ENCODE results near the gene PCBP3.

The PCBP3 gene

GRCh38 chr21:45893740-45894449 is 250.4 kb downstream of the PCBP3 start:
- DNase-seq: no peak
- Histone ChIP-seq H3K23ac (ENCODE audit: low read length in 2 of 2) (no peak overlapping the region), H2BK12ac (ENCODE audit: low read length in 2 of 2) (peak overlapping the region in 1 of 2 experiments; percentile 34), H3K27ac (ENCODE audit: low read length, poor library complexity, severe bottlenecking) (no peak overlapping the region), H3K18ac (ENCODE audit: low read depth in 1 of 2, low read length in 2 of 2) (peak overlapping the region; percentile 18 to 62), H3K4me3 (ENCODE audit: insufficient read depth in 1 of 2, low read depth in 1 of 2, low read length in 2 of 2) (peak overlapping the region in 1 of 2 experiments; percentile 1), H3K36me3 (ENCODE audit: control insufficient read depth in 1 of 2, insufficient read depth in 2 of 2, low read depth in 1 of 2, low read length in 2 of 2) (peaks cover 7 to 8% of the 10 kb centered on the region in 2 experiments), H3K9ac (ENCODE audit: low read length) (peak overlapping the region; percentile 10), H2BK5ac (ENCODE audit: low read depth, low read length, poor library complexity, severe bottlenecking) (no peak overlapping the region), H3K27me3 (ENCODE audit: control insufficient read depth in 1 of 2, insufficient read depth in 1 of 2, low read length in 2 of 2) (peaks cover 3 to 20% of the 10 kb centered on the region in 2 experiments), H3K14ac (ENCODE audit: low read length in 2 of 2) (peak overlapping the region in 1 of 2 experiments; percentile 14), H2BK15ac (ENCODE audit: low read depth, poor library complexity, severe bottlenecking) (no peak overlapping the region), H2BK120ac (ENCODE audit: low read depth, low read length) (no peak overlapping the region), H2AK5ac (ENCODE audit: low read length, severe bottlenecking) (no peak overlapping the region), H4K8ac (ENCODE audit: low read length) (no peak overlapping the region), H3K4ac (ENCODE audit: low read depth in 1 of 2, low read length in 2 of 2) (no peak overlapping the region), H3K4me2 (ENCODE audit: low read length, poor library complexity, severe bottlenecking) (no peak overlapping the region), H2AFZ (ENCODE audit: low read depth, low read length) (no peak overlapping the region), H4K91ac (ENCODE audit: low read length) (peak overlapping the region; percentile 52), H3K4me1 (ENCODE audit: control insufficient read depth, insufficient read depth, low read depth, low read length) (peaks cover 17% of the 10 kb centered on the region), H3K79me1 (replicated peaks; ENCODE audit: low read length, poor library complexity, severe bottlenecking) (no peaks in the 10 kb centered on the region), H3K9me3 (ENCODE audit: control insufficient read depth, low read length) (no peaks in the 10 kb centered on the region)
- WGBS: 85% methylated on average over 16 of the region's 16 CpGs

GRCh38 chr21:45894450-45894825 is 250.9 kb downstream of the PCBP3 start:
- peaks cover 18% of the 10 kb centered on the region for H3K4me1 ChIP-seq (ENCODE audit: control insufficient read depth, insufficient read depth, low read depth, low read length)
- no peak overlapping the region for H3K27ac ChIP-seq (ENCODE audit: low read length, poor library complexity, severe bottlenecking)
- peaks cover 7 to 8% of the 10 kb centered on the region in 2 experiments for H3K36me3 ChIP-seq (ENCODE audit: control insufficient read depth in 1 of 2, insufficient read depth in 2 of 2, low read depth in 1 of 2, low read length in 2 of 2)
- no peak overlapping the region for H3K23ac ChIP-seq (ENCODE audit: low read length in 2 of 2)
- H2BK15ac ChIP-seq (ENCODE audit: low read depth, poor library complexity, severe bottlenecking): no peak overlapping the region
- no peak overlapping the region for H3K4ac ChIP-seq (ENCODE audit: low read depth in 1 of 2, low read length in 2 of 2)
- no peak overlapping the region for H2AFZ ChIP-seq (ENCODE audit: low read depth, low read length)
- H3K4me3 ChIP-seq (ENCODE audit: insufficient read depth in 1 of 2, low read depth in 1 of 2, low read length in 2 of 2): peak overlapping the region in 1 of 2 experiments; percentile 24
- 33% methylated on average over 9 of the region's 9 CpGs for WGBS
- H3K27me3 ChIP-seq (ENCODE audit: control insufficient read depth in 1 of 2, insufficient read depth in 1 of 2, low read length in 2 of 2): peaks cover 3 to 17% of the 10 kb centered on the region in 2 experiments
- H3K14ac ChIP-seq (ENCODE audit: low read length in 2 of 2): no peak overlapping the region
- no peak overlapping the region for H2AK5ac ChIP-seq (ENCODE audit: low read length, severe bottlenecking)
- H4K91ac ChIP-seq (ENCODE audit: low read length): no peak overlapping the region
- no peak overlapping the region for H2BK120ac ChIP-seq (ENCODE audit: low read depth, low read length)
- H3K9me3 ChIP-seq (ENCODE audit: control insufficient read depth, low read length): no peaks in the 10 kb centered on the region
- no peak overlapping the region for H2BK12ac ChIP-seq (ENCODE audit: low read length in 2 of 2)
- H3K9ac ChIP-seq (ENCODE audit: low read length): peak overlapping the region; percentile 44
- H3K4me2 ChIP-seq (ENCODE audit: low read length, poor library complexity, severe bottlenecking): no peak overlapping the region
- H4K8ac ChIP-seq (ENCODE audit: low read length): no peak overlapping the region
- peak overlapping the region in 1 of 2 experiments; percentile 18 for H3K18ac ChIP-seq (ENCODE audit: low read depth in 1 of 2, low read length in 2 of 2)
- H3K79me1 ChIP-seq (replicated peaks; ENCODE audit: low read length, poor library complexity, severe bottlenecking): no peaks in the 10 kb centered on the region
- peak; percentile 79 for DNase-seq
- H2BK5ac ChIP-seq (ENCODE audit: low read depth, low read length, poor library complexity, severe bottlenecking): no peak overlapping the region

DNA sequence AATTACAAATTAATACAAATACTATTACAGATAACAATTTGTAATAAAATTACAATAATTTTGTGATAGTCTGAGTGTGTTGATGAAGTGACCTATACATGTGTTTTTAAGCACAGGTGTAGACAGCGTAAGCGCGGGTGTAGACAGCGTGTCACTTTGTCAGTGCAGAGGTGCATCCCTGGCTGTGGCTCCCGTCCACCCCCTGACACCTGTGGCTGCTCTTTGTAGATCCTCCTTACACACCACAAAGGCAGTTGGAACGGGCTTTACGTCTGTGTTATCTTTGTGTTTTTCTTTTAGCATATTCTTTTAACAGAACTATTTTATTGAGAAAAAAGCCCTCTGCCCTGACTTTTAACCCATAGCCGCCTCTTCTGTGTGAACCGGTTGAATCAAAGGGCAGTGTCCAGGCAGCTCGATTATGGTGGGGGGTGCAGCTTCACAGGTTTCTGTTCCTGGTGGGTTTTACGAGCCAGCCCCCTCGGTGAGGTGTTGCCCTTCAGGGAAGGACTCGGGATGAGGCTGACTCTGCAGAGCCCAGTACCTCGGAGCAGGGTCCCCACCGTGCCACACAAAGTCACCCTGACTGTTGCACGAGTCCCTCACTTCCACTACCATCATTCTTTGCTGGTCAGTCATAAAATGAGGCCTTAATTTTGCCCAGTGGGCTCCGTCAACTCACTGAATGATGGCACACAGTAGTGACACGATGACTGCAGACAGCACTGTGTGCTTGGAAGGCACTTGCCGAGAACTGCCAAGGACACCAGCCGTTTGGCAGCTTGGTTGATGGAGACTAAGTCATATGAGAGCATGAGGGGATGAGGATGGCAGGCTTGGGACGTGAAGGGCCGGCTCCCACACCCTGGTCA is 251.6 kb downstream of the PCBP3 start:
- Histone ChIP-seq H2BK12ac (ENCODE audit: low read length in 2 of 2) (no peak overlapping the region), H3K23ac (ENCODE audit: low read length in 2 of 2) (no peak overlapping the region), H3K9me3 (ENCODE audit: control insufficient read depth, low read length) (no peaks in the 10 kb centered on the region), H2BK5ac (ENCODE audit: low read depth, low read length, poor library complexity, severe bottlenecking) (no peak overlapping the region), H2BK120ac (ENCODE audit: low read depth, low read length) (no peak overlapping the region), H2AK5ac (ENCODE audit: low read length, severe bottlenecking) (no peak overlapping the region), H3K27ac (ENCODE audit: low read length, poor library complexity, severe bottlenecking) (no peak overlapping the region), H3K4me2 (ENCODE audit: low read length, poor library complexity, severe bottlenecking) (no peak overlapping the region), H2BK15ac (ENCODE audit: low read depth, poor library complexity, severe bottlenecking) (no peak overlapping the region), H4K91ac (ENCODE audit: low read length) (no peak overlapping the region), H3K18ac (ENCODE audit: low read depth in 1 of 2, low read length in 2 of 2) (no peak overlapping the region), H3K4me3 (ENCODE audit: insufficient read depth in 1 of 2, low read depth in 1 of 2, low read length in 2 of 2) (no peak overlapping the region), H3K79me1 (replicated peaks; ENCODE audit: low read length, poor library complexity, severe bottlenecking) (no peaks in the 10 kb centered on the region), H3K4ac (ENCODE audit: low read depth in 1 of 2, low read length in 2 of 2) (no peak overlapping the region), H3K27me3 (ENCODE audit: control insufficient read depth in 1 of 2, insufficient read depth in 1 of 2, low read length in 2 of 2) (peaks cover 0 to 12% of the 10 kb centered on the region in 2 experiments), H2AFZ (ENCODE audit: low read depth, low read length) (no peak overlapping the region), H4K8ac (ENCODE audit: low read length) (no peak overlapping the region), H3K14ac (ENCODE audit: low read length in 2 of 2) (no peak overlapping the region), H3K4me1 (ENCODE audit: control insufficient read depth, insufficient read depth, low read depth, low read length) (peaks cover 22% of the 10 kb centered on the region), H3K9ac (ENCODE audit: low read length) (peak overlapping the region; percentile 44), H3K36me3 (ENCODE audit: control insufficient read depth in 1 of 2, insufficient read depth in 2 of 2, low read depth in 1 of 2, low read length in 2 of 2) (peaks cover 7 to 8% of the 10 kb centered on the region in 2 experiments)
- DNase-seq: no peak
- 90% methylated on average over 20 of the region's 22 CpGs for WGBS

GRCh38 chr21:45895778-45896370 is 252.3 kb downstream of the PCBP3 start:
- H3K4me2 ChIP-seq (ENCODE audit: low read length, poor library complexity, severe bottlenecking): no peak overlapping the region
- H3K79me1 ChIP-seq (replicated peaks; ENCODE audit: low read length, poor library complexity, severe bottlenecking): no peaks in the 10 kb centered on the region
- no peaks in the 10 kb centered on the region for H3K9me3 ChIP-seq (ENCODE audit: control insufficient read depth, low read length)
- peaks cover 7 to 8% of the 10 kb centered on the region in 2 experiments for H3K36me3 ChIP-seq (ENCODE audit: control insufficient read depth in 1 of 2, insufficient read depth in 2 of 2, low read depth in 1 of 2, low read length in 2 of 2)
- H4K91ac ChIP-seq (ENCODE audit: low read length): no peak overlapping the region
- no peak overlapping the region for H2BK5ac ChIP-seq (ENCODE audit: low read depth, low read length, poor library complexity, severe bottlenecking)
- H2BK15ac ChIP-seq (ENCODE audit: low read depth, poor library complexity, severe bottlenecking): no peak overlapping the region
- H3K4me3 ChIP-seq (ENCODE audit: insufficient read depth in 1 of 2, low read depth in 1 of 2, low read length in 2 of 2): no peak overlapping the region
- H3K27ac ChIP-seq (ENCODE audit: low read length, poor library complexity, severe bottlenecking): no peak overlapping the region
- no peak overlapping the region for H3K18ac ChIP-seq (ENCODE audit: low read depth in 1 of 2, low read length in 2 of 2)
- no peak overlapping the region for H2AFZ ChIP-seq (ENCODE audit: low read depth, low read length)
- no peak overlapping the region for H2BK120ac ChIP-seq (ENCODE audit: low read depth, low read length)
- no peak overlapping the region for H3K9ac ChIP-seq (ENCODE audit: low read length)
- H3K14ac ChIP-seq (ENCODE audit: low read length in 2 of 2): no peak overlapping the region
- peaks cover 28% of the 10 kb centered on the region for H3K4me1 ChIP-seq (ENCODE audit: control insufficient read depth, insufficient read depth, low read depth, low read length)
- no peak for DNase-seq
- H2AK5ac ChIP-seq (ENCODE audit: low read length, severe bottlenecking): no peak overlapping the region
- H3K23ac ChIP-seq (ENCODE audit: low read length in 2 of 2): no peak overlapping the region
- H2BK12ac ChIP-seq (ENCODE audit: low read length in 2 of 2): no peak overlapping the region
- peaks cover 0 to 7% of the 10 kb centered on the region in 2 experiments for H3K27me3 ChIP-seq (ENCODE audit: control insufficient read depth in 1 of 2, insufficient read depth in 1 of 2, low read length in 2 of 2)
- H3K4ac ChIP-seq (ENCODE audit: low read depth in 1 of 2, low read length in 2 of 2): no peak overlapping the region
- WGBS: 95% methylated on average over 17 of the region's 17 CpGs
- no peak overlapping the region for H4K8ac ChIP-seq (ENCODE audit: low read length)
